C4-2B (cell line): ENCODE results near the gene PUM2.
"Not testable (repeated sequence)": the region's sequence is repeated elsewhere in the genome, so short reads cannot be mapped to it uniquely, and the experiment has no call there.

ENCODE experiments used
- H3K27ac ChIP-seq: fragments of 450-650 bp; 2 replicates; pipeline ENCODE4 v1.5.1; 2017
- ZFX ChIP-seq: fragments of 450-650 bp; IDR thresholded peaks from 2 replicates; pipeline ENCODE4 v1.6.1; 2017
- TF ChIP-seq, protein P1 (sequence below): fragments of 450-650 bp; conservative IDR thresholded peaks from 2 replicates; pipeline ENCODE4 v1.5.1; 2017; ENCODE audit warnings: mild to moderate bottlenecking

The PUM2 gene

DNA sequence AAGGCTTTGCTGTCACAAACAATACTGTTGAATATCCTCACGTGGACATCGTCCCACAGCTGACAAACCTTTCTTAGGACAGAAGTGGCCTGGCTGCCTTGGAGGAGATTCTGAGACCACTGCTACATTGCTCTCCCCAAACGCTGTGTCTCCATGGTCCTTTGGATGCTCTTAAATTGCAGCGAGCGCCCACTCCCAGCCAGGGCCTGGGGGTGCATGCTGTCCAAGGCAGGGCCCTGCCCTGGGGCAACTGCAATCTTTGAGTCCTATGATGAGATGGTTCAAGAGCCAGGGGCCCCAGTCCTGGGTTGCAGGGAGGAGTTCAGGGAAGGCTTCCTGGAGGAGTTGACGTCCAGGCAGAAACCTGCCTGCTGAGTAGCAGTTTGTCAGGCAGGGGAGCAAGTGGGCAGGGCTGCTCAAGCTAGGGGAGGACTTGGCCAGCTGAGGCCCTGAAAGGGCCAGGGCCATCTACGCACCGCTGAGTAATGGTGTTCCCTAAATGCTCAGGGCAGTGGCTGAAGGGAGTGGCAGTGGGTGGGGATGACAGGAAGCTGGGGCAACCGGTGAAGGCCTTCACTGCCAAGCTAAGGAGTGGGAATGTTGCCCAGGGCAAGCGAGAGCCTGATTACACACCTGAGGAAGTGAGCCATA, 114.9 kb downstream of the PUM2 start:
- TF ChIP-seq ZFX: no peak
- TF ChIP-seq, protein P1, sequence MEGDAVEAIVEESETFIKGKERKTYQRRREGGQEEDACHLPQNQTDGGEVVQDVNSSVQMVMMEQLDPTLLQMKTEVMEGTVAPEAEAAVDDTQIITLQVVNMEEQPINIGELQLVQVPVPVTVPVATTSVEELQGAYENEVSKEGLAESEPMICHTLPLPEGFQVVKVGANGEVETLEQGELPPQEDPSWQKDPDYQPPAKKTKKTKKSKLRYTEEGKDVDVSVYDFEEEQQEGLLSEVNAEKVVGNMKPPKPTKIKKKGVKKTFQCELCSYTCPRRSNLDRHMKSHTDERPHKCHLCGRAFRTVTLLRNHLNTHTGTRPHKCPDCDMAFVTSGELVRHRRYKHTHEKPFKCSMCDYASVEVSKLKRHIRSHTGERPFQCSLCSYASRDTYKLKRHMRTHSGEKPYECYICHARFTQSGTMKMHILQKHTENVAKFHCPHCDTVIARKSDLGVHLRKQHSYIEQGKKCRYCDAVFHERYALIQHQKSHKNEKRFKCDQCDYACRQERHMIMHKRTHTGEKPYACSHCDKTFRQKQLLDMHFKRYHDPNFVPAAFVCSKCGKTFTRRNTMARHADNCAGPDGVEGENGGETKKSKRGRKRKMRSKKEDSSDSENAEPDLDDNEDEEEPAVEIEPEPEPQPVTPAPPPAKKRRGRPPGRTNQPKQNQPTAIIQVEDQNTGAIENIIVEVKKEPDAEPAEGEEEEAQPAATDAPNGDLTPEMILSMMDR: no peak

DNA sequence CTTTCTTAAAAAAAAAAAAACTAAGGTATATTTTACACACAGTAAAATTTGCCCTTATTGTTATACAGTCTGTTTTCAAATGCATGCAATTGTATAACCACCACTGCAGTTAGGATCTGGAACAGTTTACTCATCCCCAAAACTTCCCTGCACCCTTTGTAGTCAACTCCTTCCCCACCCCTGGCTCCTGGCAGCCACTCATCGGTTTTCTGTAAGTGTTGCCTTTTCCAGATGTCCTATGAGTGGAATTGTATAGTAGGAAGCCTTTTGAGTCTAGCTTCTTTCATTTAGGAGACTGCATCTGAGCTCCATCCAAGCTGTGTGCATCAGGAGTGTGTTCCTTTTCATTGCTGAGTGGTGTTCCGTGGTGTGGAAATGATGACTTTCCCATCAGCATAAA, 116.0 kb downstream of the PUM2 start:
- not testable (repeated sequence) for H3K27ac ChIP-seq

More for the DNA sequence above, 114.9 kb downstream of the PUM2 start:
- H3K27ac ChIP-seq: no peak overlapping the region

DNA sequence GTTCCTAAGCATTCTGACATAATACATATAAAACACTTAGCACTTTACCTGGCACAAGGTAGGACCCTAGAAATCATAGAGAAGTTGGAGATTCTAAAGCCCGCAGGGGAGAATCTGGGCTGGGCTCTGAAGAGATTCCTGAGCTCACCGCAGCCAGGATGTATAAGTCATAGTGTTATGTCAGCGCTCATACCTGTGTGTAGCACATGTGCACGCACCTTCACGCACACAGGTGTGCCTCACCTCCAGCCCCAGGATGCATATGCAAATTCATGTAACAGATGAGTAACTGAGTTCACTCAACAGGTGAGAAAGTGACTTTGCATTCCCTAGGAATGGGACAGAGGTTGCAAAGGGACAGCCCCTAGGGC, 117.8 kb downstream of the PUM2 start:
- H3K27ac ChIP-seq: peak overlapping the region; percentile 67
- no peak for TF ChIP-seq ZFX
- TF ChIP-seq, protein P1: no peak

DNA sequence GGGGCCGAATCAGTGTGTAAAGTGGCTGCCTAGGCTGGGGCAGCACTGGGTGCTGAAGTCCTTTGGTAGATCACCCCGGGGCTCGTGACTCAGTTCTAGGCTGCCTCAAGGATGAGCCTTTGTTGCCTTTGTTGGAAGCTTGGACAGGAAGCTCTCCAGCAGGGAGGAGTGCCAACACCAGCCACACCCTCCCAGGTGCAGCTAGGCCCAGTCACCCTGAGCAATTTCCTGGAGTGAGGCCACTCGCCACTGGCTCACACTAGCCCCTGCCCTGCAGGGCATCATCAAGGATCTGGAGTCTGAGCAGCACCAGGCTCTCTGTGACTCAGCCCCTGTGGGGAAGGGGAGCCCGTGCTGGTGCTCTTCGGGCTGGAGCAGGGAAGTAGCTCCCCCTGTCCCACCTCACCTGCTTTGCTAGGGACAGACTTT, 119.0 kb downstream of the PUM2 start:
- TF ChIP-seq, protein P1: no peak
- no peak for TF ChIP-seq ZFX
- peak overlapping the region; percentile 67 for H3K27ac ChIP-seq

DNA sequence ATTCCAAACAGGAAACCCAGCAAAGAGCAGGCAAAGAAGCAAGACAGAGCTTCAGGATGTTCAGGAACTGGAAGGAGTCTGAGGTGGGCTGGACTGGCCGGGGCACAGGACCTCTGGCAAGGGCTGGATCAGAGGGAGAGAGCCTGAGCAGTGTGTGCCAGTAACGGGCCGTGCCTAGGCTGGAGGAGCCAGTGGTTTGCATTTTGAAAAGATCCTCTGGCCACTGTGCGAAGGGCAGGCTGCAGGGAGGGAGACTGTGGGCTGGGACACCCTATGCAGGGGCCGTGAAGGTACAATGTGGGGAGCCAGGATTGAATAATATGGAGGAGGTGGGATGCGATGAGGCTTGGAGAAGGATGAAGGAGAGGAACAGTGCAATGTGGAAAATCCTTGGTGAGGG, 119.5 kb downstream of the PUM2 start:
- H3K27ac ChIP-seq: peak overlapping the region; percentile 67
- TF ChIP-seq, protein P1: no peak
- no peak for TF ChIP-seq ZFX

DNA sequence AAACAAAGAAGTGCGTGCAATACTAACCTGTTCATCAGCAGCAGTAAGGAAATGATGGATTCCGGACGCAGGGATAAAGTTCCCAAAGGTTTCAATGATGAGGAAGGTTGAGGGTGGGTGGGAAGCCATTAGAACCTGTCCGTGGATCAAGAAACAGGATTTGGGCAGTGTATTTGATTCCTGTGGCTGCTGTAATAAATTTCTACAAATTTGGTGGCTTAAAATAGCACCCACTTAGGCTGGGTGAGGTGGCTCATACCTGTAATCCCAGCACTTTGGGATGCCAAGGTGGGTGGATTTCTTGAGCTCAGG, 120.6 kb downstream of the PUM2 start:
- no peak for TF ChIP-seq ZFX
- TF ChIP-seq, protein P1: no peak

DNA sequence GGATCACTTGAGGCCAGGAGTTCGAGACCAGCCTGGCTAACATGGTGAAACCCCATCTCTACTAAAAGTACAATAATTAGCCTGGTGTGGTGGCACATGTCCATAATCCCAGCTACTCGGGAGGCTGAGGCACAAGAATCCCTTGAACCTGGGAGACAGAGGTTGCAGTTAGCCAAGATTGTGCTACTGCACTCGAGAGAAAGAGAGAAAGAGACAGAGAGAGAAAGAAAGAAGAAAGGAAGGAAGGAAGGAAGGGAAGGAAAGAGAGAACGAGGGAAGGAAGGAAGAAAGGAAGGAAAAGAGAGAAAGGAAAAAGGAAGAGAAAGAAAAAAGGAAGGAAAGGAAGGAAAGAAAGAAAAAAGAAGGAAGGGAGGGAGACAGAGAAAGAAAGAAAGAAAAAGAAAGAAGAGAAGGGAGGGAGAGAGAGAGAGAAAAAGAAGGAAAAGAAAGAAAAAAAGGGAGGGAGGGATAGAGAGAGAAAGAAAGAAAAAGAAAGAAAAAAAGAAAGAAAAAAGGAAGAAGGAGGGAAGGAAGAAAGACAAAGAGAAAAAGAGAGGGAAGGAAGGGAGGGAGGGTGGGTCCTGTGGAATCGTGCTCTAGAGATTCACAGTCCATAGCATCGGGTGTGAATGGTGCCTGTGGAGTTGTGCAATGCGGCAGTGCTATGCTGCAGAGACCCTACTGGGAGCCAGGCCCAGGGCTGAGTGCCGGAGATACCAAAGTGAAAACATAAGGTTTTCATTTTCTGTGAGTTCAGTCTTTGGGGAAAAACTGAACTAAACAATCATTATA, 121.1 kb downstream of the PUM2 start:
- no peak for TF ChIP-seq ZFX
- TF ChIP-seq, protein P1: no peak
- H3K27ac ChIP-seq: no peak overlapping the region

More for the DNA sequence above, 120.6 kb downstream of the PUM2 start:
- H3K27ac ChIP-seq: no peak overlapping the region
